Fibroblast of lung (primary cell): ENCODE data around the gene MIPOL1. TPM values are rescaled to one million over a fixed set of nuclear protein-coding genes. Genes with fewer than 3 reads are reported as not detected.

Experiments
- DNase-seq, 2 donors: peaks; one replicate each; pipeline versions ENCODE4 v3.0.0 to v3.0.0-alpha.2; 2010; ENCODE audit warnings: low read depth in 2 of 2
- H2AFZ ChIP-seq: 2 replicates; pipeline ENCODE4 v1.5.1; 2012; ENCODE audit warnings: low read length, control low read depth, inconsistent platforms
- H3K27ac ChIP-seq: 2 replicates; pipeline ENCODE4 v1.5.1; 2011; ENCODE audit warnings: low read length, control low read depth; ENCODE audit not compliant: insufficient read depth
- H3K27me3 ChIP-seq: 2 replicates; pipeline ENCODE4 v1.5.1; 2011; ENCODE audit warnings: mild to moderate bottlenecking, low read length; ENCODE audit not compliant: control insufficient read depth, insufficient read depth
- H3K36me3 ChIP-seq: 2 replicates; pipeline ENCODE4 v1.5.1; 2011; ENCODE audit warnings: low read length; ENCODE audit not compliant: control insufficient read depth, insufficient read depth
- H3K4me1 ChIP-seq: 2 replicates; pipeline ENCODE4 v1.5.1; 2011; ENCODE audit warnings: low read length; ENCODE audit not compliant: control insufficient read depth, insufficient read depth; ENCODE audit errors: extremely low read depth
- H3K4me2 ChIP-seq: 2 replicates; pipeline ENCODE4 v1.5.1; 2011; ENCODE audit warnings: low read length, control low read depth; ENCODE audit not compliant: insufficient read depth; ENCODE audit errors: extremely low read depth
- H3K4me3 ChIP-seq, 4 experiments: fragments of 200-600 bp in 1 of 4; sonication (generic) in 1 of 4; replicated peaks in 1 of 4; 2 replicates each; pipeline ENCODE4 v1.5.1; 2011 to 2016; ENCODE audit warnings: low read length in 4 of 4, low read depth in 3 of 4, mild to moderate bottlenecking in 3 of 4, control low read depth in 2 of 4, inconsistent platforms in 1 of 4, mixed read lengths in 1 of 4; ENCODE audit not compliant: insufficient read depth in 1 of 4; ENCODE audit errors: control extremely low read depth in 1 of 4
- H3K79me2 ChIP-seq: 2 replicates; pipeline ENCODE4 v1.5.1; 2012; ENCODE audit warnings: mild to moderate bottlenecking, low read length, inconsistent platforms; ENCODE audit not compliant: control insufficient read depth, insufficient read depth
- H3K9ac ChIP-seq: 2 replicates; pipeline ENCODE4 v1.5.1; 2011; ENCODE audit warnings: mild to moderate bottlenecking, low read length, control low read depth; ENCODE audit not compliant: insufficient read depth
- H3K9me3 ChIP-seq: 2 replicates; pipeline ENCODE4 v1.5.1; 2012; ENCODE audit warnings: low read depth, low read length; ENCODE audit not compliant: control insufficient read depth, insufficient read depth
- H4K20me1 ChIP-seq: 2 replicates; pipeline ENCODE4 v1.5.1; 2011; ENCODE audit warnings: low read length; ENCODE audit not compliant: control insufficient read depth, insufficient read depth; ENCODE audit errors: extremely low read depth
- EZH2 ChIP-seq: IDR thresholded peaks from 2 replicates; pipeline ENCODE4 v1.5.1; 2012; ENCODE audit warnings: low read length, control low read depth, mild to moderate bottlenecking; ENCODE audit errors: missing control alignments
- polyA plus RNA-seq, 2 donors: library from polyadenylated mRNA; depleted of rRNA in 1 of 2; stranded (reverse) in 1 of 2; unstranded in 1 of 2; fragments of >200 nt; gene quantifications; 2 replicates each; pipeline ENCODE4 v1.2.1, GENCODE V29; 2011 to 2012; ENCODE audit warnings: missing spikeins in 1 of 2
- total RNA-seq: library from RNA; depleted of rRNA; stranded (reverse); fragments of >200 nt; gene quantifications from 2 replicates; pipeline ENCODE4 v1.2.1, GENCODE V29; 2014
- TF ChIP-seq, protein P1 (sequence below), 2 donors: IDR thresholded peaks in 1 of 2; conservative IDR thresholded peaks in 1 of 2; 1 replicate in 1 of 2; 2 replicates in 1 of 2; pipeline ENCODE4 v1.5.1; 2011 to 2012; ENCODE audit warnings: low read length in 2 of 2, control low read depth in 1 of 2, inconsistent platforms in 1 of 2, low read depth in 1 of 2, mild to moderate bottlenecking in 1 of 2

The MIPOL1 gene
- total and polyA plus RNA-seq, 2 donors (not counting 1 experiment from before 2014, with no cell fraction given) = 6.4 to 8.6 TPM

- no peak for TF ChIP-seq EZH2
- TF ChIP-seq, protein P1, sequence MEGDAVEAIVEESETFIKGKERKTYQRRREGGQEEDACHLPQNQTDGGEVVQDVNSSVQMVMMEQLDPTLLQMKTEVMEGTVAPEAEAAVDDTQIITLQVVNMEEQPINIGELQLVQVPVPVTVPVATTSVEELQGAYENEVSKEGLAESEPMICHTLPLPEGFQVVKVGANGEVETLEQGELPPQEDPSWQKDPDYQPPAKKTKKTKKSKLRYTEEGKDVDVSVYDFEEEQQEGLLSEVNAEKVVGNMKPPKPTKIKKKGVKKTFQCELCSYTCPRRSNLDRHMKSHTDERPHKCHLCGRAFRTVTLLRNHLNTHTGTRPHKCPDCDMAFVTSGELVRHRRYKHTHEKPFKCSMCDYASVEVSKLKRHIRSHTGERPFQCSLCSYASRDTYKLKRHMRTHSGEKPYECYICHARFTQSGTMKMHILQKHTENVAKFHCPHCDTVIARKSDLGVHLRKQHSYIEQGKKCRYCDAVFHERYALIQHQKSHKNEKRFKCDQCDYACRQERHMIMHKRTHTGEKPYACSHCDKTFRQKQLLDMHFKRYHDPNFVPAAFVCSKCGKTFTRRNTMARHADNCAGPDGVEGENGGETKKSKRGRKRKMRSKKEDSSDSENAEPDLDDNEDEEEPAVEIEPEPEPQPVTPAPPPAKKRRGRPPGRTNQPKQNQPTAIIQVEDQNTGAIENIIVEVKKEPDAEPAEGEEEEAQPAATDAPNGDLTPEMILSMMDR (conservative IDR thresholded peaks at IDR 0.05 in 1 of 2, IDR thresholded peaks at IDR 0.05 in 1 of 2; ENCODE audit: low read depth in 1 of 2, low read length in 2 of 2) = no peak
- H2AFZ ChIP-seq = no peak overlapping the region
These were observed 205.9 kb downstream of the MIPOL1 start for GRCh38 chr14:37403626-37404025.

DNA sequence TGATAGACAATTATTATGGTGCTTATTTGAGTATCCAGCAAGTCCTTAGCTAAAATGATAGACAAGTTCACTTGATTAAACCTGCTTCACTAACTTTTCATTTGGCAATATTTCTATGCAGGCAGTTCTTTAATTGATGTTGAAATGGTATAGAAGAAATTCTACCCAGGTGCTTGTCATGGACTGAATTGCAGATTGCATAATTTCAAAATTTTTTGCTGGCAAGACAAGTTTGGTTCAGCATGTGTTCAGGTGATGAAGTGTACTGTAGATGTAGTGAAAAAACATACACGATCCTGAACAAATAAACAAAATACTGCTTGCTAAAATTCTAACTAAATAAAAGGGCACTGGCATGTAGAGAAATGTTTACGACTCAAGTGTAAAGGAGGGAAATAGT is 208.4 kb downstream of the MIPOL1 start:
- Histone ChIP-seq H3K27ac (no peak overlapping the region), H3K4me1 (no peaks in the 10 kb centered on the region), H3K36me3 (no peaks in the 10 kb centered on the region), H3K9me3 (no peaks in the 10 kb centered on the region), H3K9ac (no peak overlapping the region), H3K79me2 (no peaks in the 10 kb centered on the region), H3K27me3 (no peaks in the 10 kb centered on the region), H3K4me2 (no peak overlapping the region), H4K20me1 (no peaks in the 10 kb centered on the region), H2AFZ (no peak overlapping the region), H3K4me3 (no peak overlapping the region)
- no peak for DNase-seq
- TF ChIP-seq EZH2 = no peak

More at GRCh38 chr14:37403626-37404025, 205.9 kb downstream of the MIPOL1 start:
- DNase-seq = no peak
- H3K27me3 ChIP-seq = no peaks in the 10 kb centered on the region
- H4K20me1 ChIP-seq = no peaks in the 10 kb centered on the region
- H3K9me3 ChIP-seq = no peaks in the 10 kb centered on the region
- no peak overlapping the region for H3K9ac ChIP-seq
- no peaks in the 10 kb centered on the region for H3K79me2 ChIP-seq
- no peak overlapping the region for H3K27ac ChIP-seq
- no peak overlapping the region for H3K4me3 ChIP-seq
- no peaks in the 10 kb centered on the region for H3K4me1 ChIP-seq
- H3K36me3 ChIP-seq = no peaks in the 10 kb centered on the region
- H3K4me2 ChIP-seq = no peak overlapping the region

DNA sequence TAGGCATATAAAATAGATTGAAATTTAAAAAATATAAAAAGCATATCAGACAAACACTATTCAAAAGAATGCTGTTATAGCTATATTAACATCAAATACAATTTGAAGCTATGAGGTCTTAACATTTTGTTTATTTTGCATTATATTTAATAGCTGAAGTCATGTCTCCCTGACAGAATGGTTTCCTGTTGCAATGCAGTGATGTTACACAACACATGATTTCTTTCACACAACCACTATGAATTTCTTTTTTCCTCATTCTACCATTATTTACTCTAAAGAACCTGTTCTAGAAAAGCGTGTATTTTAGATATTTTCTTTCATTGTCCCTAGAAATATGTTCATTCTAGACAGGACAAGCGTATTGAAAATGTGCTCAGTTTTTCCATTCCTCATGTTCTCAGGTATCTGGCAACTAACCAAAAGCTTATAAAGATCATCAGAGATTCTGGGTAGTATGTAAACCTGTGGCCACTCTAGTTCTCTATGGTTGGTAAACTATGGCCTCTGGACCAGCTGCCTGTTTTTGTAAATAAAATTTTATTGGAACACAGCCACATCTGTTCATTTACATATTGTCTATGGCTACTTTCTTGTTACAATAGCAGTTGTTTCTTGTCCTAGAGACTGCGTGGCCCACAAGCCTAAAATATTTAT is 213.5 kb downstream of the MIPOL1 start:
- no peaks in the 10 kb centered on the region for H3K27me3 ChIP-seq
- TF ChIP-seq, protein P1 (conservative IDR thresholded peaks at IDR 0.05 in 1 of 2, IDR thresholded peaks at IDR 0.05 in 1 of 2; ENCODE audit: low read depth in 1 of 2, low read length in 2 of 2) = no peak
- TF ChIP-seq EZH2 = no peak
- no peaks in the 10 kb centered on the region for H3K79me2 ChIP-seq
- peak in 1 of 2 donors; percentile 28 for DNase-seq
- no peak overlapping the region for H3K4me3 ChIP-seq
- no peak overlapping the region for H3K27ac ChIP-seq
- no peaks in the 10 kb centered on the region for H4K20me1 ChIP-seq
- H3K9me3 ChIP-seq = no peaks in the 10 kb centered on the region
- H3K9ac ChIP-seq = no peak overlapping the region
- no peaks in the 10 kb centered on the region for H3K36me3 ChIP-seq
- no peak overlapping the region for H2AFZ ChIP-seq
- H3K4me1 ChIP-seq = no peaks in the 10 kb centered on the region
- no peak overlapping the region for H3K4me2 ChIP-seq
